Brain microvascular endothelial cell (primary cell): Measurements from ENCODE around the gene COL4A6.

Experiments
- DNase-seq: peaks from one replicate; pipeline ENCODE4 v3.0.0-alpha.2; 2020
- H3K27ac ChIP-seq: fragments of 250-450 bp; sonication (Bioruptor Pico); 2 replicates; pipeline ENCODE4 v1.5.1; 2020; ENCODE audit warnings: mild to moderate bottlenecking, moderate library complexity
- H3K27me3 ChIP-seq: fragments of 250-450 bp; sonication (Bioruptor Pico); replicated peaks from 2 replicates; pipeline ENCODE4 v1.5.1; 2020; ENCODE audit warnings: mild to moderate bottlenecking
- H3K36me3 ChIP-seq: fragments of 250-450 bp; sonication (Bioruptor Pico); replicated peaks from 2 replicates; pipeline ENCODE4 v1.5.1; 2020; ENCODE audit warnings: mild to moderate bottlenecking
- H3K4me3 ChIP-seq: 2 replicates; pipeline ENCODE4 v1.5.1; 2011; ENCODE audit warnings: low read depth, mild to moderate bottlenecking, control low read depth, low read length, moderate library complexity
- CTCF ChIP-seq: IDR thresholded peaks from 2 replicates; pipeline ENCODE4 v1.5.1; 2011; ENCODE audit warnings: low read depth, mild to moderate bottlenecking, moderate library complexity, low read length, control low read depth, inconsistent platforms; ENCODE audit errors: missing control alignments
- in situ Hi-C: cut with HindIII; loops from 2 replicates; pipeline ENCODE4 v1.10.0; 2017; ENCODE audit warnings: low sequenced_read_pairs, low pct_ligation_motif_present

The COL4A6 gene

GRCh38 chrX:108216919-108217571 lies 221.2 kb downstream of the COL4A6 start:
- DNase-seq, result peak; percentile 4
- Histone ChIP-seq H3K27ac (no peak overlapping the region), H3K36me3 (no peaks in the 10 kb centered on the region), H3K4me3 (no peak overlapping the region), H3K27me3 (no peaks in the 10 kb centered on the region)
- in situ Hi-C loops, result no loop called here
- no peak for TF ChIP-seq CTCF

GRCh38 chrX:108216405-108216804 lies 221.8 kb downstream of the COL4A6 start:
- no peak for DNase-seq
- no peak for TF ChIP-seq CTCF
- H3K4me3 ChIP-seq, result no peak overlapping the region
- no peak overlapping the region for H3K27ac ChIP-seq
- H3K27me3 ChIP-seq, result no peaks in the 10 kb centered on the region
- H3K36me3 ChIP-seq, result no peaks in the 10 kb centered on the region
- in situ Hi-C loops, result no loop called here

- DNase-seq, result no peak
- Histone ChIP-seq H3K36me3 (no peaks in the 10 kb centered on the region), H3K27ac (no peak overlapping the region)
Observed at GRCh38 chrX:108211301-108211700, 226.9 kb downstream of the COL4A6 start.

DNA sequence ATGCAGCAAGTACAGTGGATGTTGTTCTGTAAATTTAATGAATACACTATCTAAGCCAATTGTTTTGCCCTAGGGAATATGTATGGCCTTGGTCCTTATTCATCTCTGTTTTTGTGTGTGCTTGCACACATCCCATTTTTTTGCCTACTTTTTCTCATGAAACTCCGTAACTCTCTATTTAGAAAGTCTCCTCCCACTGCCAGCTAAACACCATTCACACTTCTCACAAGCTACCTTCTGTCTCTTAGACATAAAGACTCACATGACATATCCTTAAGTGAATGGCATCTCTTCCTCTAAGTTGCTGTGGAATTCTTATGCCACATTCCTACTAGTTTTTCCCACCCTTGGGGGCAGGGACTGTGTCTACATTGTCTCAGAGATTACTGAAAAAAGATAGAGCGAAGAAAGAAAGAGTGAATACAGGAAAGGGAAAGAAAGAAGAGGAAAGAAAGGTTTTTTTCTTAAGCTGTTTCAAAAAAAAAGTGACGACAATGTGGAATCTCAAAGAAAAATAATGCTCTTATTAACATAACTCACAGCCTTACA lies 229.1 kb downstream of the COL4A6 start:
- no peak for DNase-seq

More at GRCh38 chrX:108211301-108211700, 226.9 kb downstream of the COL4A6 start:
- no peaks in the 10 kb centered on the region for H3K27me3 ChIP-seq
- no peak overlapping the region for H3K4me3 ChIP-seq
- in situ Hi-C loops, result no loop called here
- TF ChIP-seq CTCF, result no peak

GRCh38 chrX:108203540-108203939 lies 234.7 kb downstream of the COL4A6 start:
- in situ Hi-C loops, result no loop called here
- Histone ChIP-seq H3K36me3 (no peaks in the 10 kb centered on the region), H3K27ac (no peak overlapping the region), H3K27me3 (no peaks in the 10 kb centered on the region), H3K4me3 (no peak overlapping the region)
- DNase-seq, result no peak
- TF ChIP-seq CTCF, result no peak

More for the DNA sequence above, 229.1 kb downstream of the COL4A6 start:
- no peaks in the 10 kb centered on the region for H3K27me3 ChIP-seq
- in situ Hi-C loops, result no loop called here
- no peak overlapping the region for H3K4me3 ChIP-seq
- TF ChIP-seq CTCF, result no peak
- no peaks in the 10 kb centered on the region for H3K36me3 ChIP-seq
- no peak overlapping the region for H3K27ac ChIP-seq

GRCh38 chrX:108199691-108200090 lies 238.5 kb downstream of the COL4A6 start:
- peak; percentile 18 for DNase-seq

More at GRCh38 chrX:108199691-108200090, 238.5 kb downstream of the COL4A6 start:
- TF ChIP-seq CTCF, result peak; percentile 74
- Histone ChIP-seq H3K36me3 (no peaks in the 10 kb centered on the region), H3K27ac (no peak overlapping the region), H3K4me3 (no peak overlapping the region), H3K27me3 (no peaks in the 10 kb centered on the region)
- in situ Hi-C loops, result no loop called here
